ENCODE results near the gene CCNG2.

GRCh38 chr4:77122656-77123055 is 34.4 kb upstream of the CCNG2 start:
- TF ChIP-seq MXI1 (IDR thresholded peaks at IDR 0.05; ENCODE audit: low read depth, low read length) (no peak), CTCF (IDR thresholded peaks at IDR 0.05 in 2 of 3, conservative IDR thresholded peaks at IDR 0.05 in 1 of 3; ENCODE audit: control insufficient read depth in 2 of 3, extremely low read depth in 1 of 3, insufficient read depth in 1 of 3, low read depth in 3 of 3, low read length in 3 of 3) (no peak), EP300 (IDR thresholded peaks at IDR 0.05; ENCODE audit: borderline replicate concordance in 1 of 2, control insufficient read depth in 1 of 2, low read depth in 2 of 2, low read length in 2 of 2) (no peak), EZH2 (IDR thresholded peaks at IDR 0.05; ENCODE audit: borderline replicate concordance, control insufficient read depth, low read depth, low read length) (no peak)

All from GM12878 (cell line).